Colonic mucosa (tissue), 4 donors: ENCODE results near the gene MLLT3. TPM values are rescaled to one million over a fixed set of nuclear protein-coding genes. Genes with fewer than 3 reads are reported as not detected.

Experiments used
- DNase-seq: peaks from one replicate; pipeline ENCODE4 v3.0.0-alpha.2; 2020
- H3K27ac ChIP-seq: fragments of 200-600 bp; one replicate; pipeline ENCODE4 v1.8.0; 2021
- H3K27me3 ChIP-seq: fragments of 200-600 bp; one replicate; pipeline ENCODE4 v1.8.0; 2021
- H3K36me3 ChIP-seq: fragments of 200-600 bp; one replicate; pipeline ENCODE4 v1.8.0; 2021
- H3K4me1 ChIP-seq: fragments of 200-600 bp; one replicate; pipeline ENCODE4 v1.8.0; 2021; ENCODE audit warnings: mild to moderate bottlenecking
- H3K4me3 ChIP-seq: fragments of 200-600 bp; one replicate; pipeline ENCODE4 v1.8.0; 2021
- H3K9ac ChIP-seq, 2 donors: one replicate each; pipeline ENCODE4 v1.7.0; 2013; ENCODE audit warnings: control low read depth in 2 of 2, low read depth in 2 of 2, low read length in 2 of 2
- H3K9me3 ChIP-seq: fragments of 200-600 bp; one replicate; pipeline ENCODE4 v1.8.0; 2021
- CTCF ChIP-seq: fragments of 200-600 bp; IDR thresholded peaks from one replicate; pipeline ENCODE4 v1.8.0; 2022; ENCODE audit warnings: antibody characterized with exemption, mild to moderate bottlenecking
- intact Hi-C: fragments of 100-400 bp; cut with DNase I; formaldehyde crosslinking; loops from one replicate; pipeline ENCODE4 v1.14.1; 2022
- total RNA-seq, 2 donors: library from RNA; stranded (reverse); fragmentation: NEBNext Ultra II Directional in 1 of 2; extraction: Animal tissue kit (Norgen Biotek cat#: 25700) in 1 of 2; gene quantifications; one replicate each; pipeline ENCODE4 v1.2.1, GENCODE V29; 2021
- donor health status: healthy.
- donor health status: DM: no; HTN: no; CAD: no.
- donor health status: DM: no; HTN: no; CAD: no.

The MLLT3 gene
- total RNA-seq, 2 donors from 2014 or later, result 44.6 to 65.2 TPM

GRCh38 chr9:20378851-20379250 lies 243.4 kb downstream of the MLLT3 start:
- DNase-seq, result no peak
- intact Hi-C loops, result no loop called here
- Histone ChIP-seq H3K27ac (no peak overlapping the region), H3K9ac (no peak overlapping the region), H3K36me3 (no peaks in the 10 kb centered on the region), H3K27me3 (no peaks in the 10 kb centered on the region), H3K4me1 (peaks cover 4% of the 10 kb centered on the region), H3K4me3 (no peak overlapping the region), H3K9me3 (no peaks in the 10 kb centered on the region)
- no peak for TF ChIP-seq CTCF

DNA sequence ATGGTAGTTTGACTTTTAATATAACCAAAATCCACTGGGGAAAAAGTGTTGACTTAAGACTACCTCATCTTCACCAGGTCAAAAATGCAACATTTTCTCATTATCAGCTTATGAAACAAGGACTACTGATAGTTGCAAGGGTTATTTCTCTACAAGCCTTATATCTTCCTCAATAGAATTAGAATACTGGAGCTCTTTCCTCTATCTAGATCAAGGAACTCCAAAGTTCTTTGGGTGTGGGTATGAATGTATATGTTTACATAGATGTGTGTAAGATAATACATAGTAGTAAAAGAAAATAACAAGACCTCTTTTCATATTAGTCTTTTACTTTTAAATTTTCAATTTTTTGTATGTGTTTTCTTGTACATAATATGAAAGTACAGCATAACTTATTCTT lies 244.5 kb downstream of the MLLT3 start:
- intact Hi-C loops, result no loop called here
- Histone ChIP-seq H3K9ac (no peak overlapping the region), H3K27me3 (no peaks in the 10 kb centered on the region), H3K36me3 (no peaks in the 10 kb centered on the region), H3K27ac (no peak overlapping the region), H3K9me3 (no peaks in the 10 kb centered on the region), H3K4me3 (no peak overlapping the region), H3K4me1 (no peaks in the 10 kb centered on the region)
- TF ChIP-seq CTCF, result no peak
- DNase-seq, result no peak

DNA sequence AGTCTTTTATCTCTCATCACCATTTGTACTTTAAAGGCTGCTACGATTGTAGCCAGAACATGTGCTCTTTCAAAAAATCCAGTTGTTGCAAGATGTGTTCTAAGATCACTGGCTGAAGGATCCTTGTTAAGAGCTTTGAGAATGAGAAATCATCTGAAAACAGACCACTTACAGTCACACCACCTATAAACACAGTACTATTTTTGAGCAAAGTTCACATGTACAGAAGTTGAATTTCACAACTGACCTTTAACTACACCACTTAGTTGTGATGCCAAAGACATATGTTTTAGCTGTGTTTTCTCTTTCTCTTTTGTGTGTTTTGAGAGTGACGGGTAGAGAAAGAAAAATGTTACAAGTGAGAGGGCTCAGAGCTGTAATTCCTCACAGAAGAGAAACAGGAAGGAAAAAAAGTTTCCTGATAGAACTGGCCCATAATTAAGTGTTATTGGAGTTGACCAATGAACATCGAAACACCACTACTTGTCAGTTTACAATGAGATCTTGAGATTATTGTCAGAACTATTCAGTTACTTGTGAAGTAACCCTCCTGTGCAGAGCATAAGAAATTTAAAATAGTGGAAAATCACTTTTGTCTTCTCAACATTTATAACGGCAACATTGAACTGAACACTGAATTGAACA lies 245.4 kb downstream of the MLLT3 start:
- no peak overlapping the region for H3K4me3 ChIP-seq
- no peaks in the 10 kb centered on the region for H3K4me1 ChIP-seq
- no peak for DNase-seq
- H3K36me3 ChIP-seq, result no peaks in the 10 kb centered on the region
- no peaks in the 10 kb centered on the region for H3K27me3 ChIP-seq
- TF ChIP-seq CTCF, result no peak
- intact Hi-C loops, result no loop called here
- H3K9ac ChIP-seq, result no peak overlapping the region
- no peaks in the 10 kb centered on the region for H3K9me3 ChIP-seq
- peak overlapping the region; percentile 13 for H3K27ac ChIP-seq

DNA sequence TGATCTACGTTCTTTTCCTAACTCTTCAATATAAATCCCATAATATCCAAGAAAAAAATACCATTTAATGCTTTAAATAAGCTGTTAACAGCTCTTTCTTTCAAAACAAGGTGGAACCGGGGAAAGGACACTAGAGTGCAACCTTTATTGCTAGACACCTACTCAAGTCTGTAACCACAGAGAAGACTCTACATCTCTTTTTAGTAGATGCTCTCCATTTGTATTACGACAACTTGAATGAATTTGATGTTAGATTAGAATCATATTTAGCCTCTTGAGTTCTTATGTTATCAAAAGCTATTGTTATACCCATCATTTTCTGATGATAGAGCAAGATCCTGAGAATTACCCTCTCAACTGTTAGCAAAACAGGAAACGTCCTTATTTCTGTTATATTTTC lies 246.3 kb downstream of the MLLT3 start:
- no peaks in the 10 kb centered on the region for H3K36me3 ChIP-seq
- no peak for TF ChIP-seq CTCF
- H3K9me3 ChIP-seq, result no peaks in the 10 kb centered on the region
- H3K4me3 ChIP-seq, result no peak overlapping the region
- H3K27me3 ChIP-seq, result no peaks in the 10 kb centered on the region
- H3K9ac ChIP-seq, result no peak overlapping the region
- intact Hi-C loops, result no loop called here
- H3K4me1 ChIP-seq, result no peaks in the 10 kb centered on the region
- no peak overlapping the region for H3K27ac ChIP-seq
- no peak for DNase-seq

DNA sequence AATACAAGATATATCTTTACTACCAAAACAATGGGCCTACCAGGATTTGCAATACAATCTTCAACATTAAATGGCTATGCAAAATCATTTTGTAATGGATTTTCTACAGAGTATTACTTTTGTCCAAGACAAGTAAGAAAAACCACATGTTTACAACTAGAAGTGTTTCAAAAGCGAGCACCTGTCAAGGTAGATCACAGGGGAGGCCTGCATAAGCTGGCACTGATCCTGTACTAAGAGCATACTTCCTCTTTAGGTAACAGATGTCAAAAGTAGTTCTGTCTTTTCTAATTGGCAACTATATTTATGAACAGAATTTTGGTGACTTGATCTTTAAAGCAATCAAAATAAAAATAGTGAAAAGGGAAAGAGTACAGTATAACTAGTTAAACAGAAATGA lies 249.0 kb downstream of the MLLT3 start:
- Histone ChIP-seq H3K4me1 (no peaks in the 10 kb centered on the region), H3K27me3 (no peaks in the 10 kb centered on the region), H3K4me3 (no peak overlapping the region), H3K9me3 (no peaks in the 10 kb centered on the region), H3K27ac (no peak overlapping the region), H3K9ac (no peak overlapping the region), H3K36me3 (no peaks in the 10 kb centered on the region)
- TF ChIP-seq CTCF, result no peak
- intact Hi-C loops, result no loop called here
- DNase-seq, result no peak
